Astrocyte of the hippocampus (primary cell): ENCODE results near the gene METTL9.
"Not testable (repeated sequence)": the region's sequence is repeated elsewhere in the genome, so short reads cannot be mapped to it uniquely, and the experiment has no call there.

ENCODE experiments used
- DNase-seq: peaks from one replicate; pipeline ENCODE4 v3.0.0; 2011; ENCODE audit warnings: low read depth, low spot score

The METTL9 gene

DNA sequence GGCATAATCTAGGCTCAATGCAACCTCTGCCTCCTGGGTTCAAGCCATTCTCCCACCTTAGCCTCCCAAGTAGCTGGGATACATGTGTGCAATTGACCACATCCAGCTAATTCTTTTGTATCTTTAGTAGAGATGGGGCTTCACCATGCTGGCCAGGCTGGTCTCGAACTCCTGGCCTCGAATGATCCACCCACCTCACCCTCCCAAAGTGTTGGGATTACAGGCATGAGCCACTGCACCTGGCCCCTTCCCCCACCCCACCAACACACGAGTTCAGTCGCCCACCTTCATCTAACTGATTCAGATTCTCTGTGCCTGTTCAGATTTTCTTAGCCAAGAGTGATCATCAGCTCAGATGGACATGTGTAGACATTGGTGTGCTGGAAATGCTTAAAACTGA lies 25.0 kb upstream of the METTL9 start:
- DNase-seq, result no peak

DNA sequence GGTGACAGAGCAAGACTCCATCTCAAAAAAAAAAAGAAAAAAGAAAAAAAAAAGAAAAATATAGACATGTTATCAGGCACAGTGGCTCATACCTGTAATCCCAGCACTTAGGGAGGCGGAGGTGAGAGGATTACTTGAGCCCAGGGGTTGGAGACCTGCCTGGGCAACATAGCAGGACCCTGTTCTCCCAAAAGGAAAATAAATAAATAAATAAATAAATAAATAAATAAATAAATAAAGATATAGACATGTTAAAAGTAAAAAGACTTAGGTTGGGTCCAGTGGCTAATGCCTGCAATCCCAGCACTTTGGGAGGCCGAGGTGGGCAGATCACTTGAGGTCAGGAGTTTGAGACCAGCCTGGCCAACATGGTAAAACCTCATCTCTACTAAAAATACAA lies 23.1 kb upstream of the METTL9 start:
- not testable (repeated sequence) for DNase-seq

GRCh38 chr16:21577487-21577886 lies 21.9 kb upstream of the METTL9 start:
- not testable (repeated sequence) for DNase-seq

DNA sequence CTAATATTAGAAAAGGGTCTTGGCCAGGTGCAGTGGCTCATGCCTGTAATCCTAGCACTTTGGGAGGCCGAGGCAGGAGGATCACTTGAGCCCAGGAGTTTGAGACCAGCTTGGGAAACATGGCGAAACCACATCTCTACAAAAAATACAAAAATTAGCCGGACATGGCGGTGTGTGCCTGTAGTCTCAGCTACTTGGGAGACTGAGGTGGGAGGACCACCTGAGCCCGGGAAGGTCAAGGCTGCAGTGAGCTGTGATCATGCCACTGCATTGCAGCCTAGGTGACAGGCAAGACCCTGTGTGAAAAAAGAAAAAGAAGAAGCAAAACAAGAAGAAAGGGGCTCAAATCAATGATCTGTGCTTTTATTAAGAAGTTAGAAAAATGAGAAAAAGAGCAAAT lies 21.1 kb upstream of the METTL9 start:
- not testable (repeated sequence) for DNase-seq

GRCh38 chr16:21580131-21580530 lies 19.2 kb upstream of the METTL9 start:
- not testable (repeated sequence) for DNase-seq

DNA sequence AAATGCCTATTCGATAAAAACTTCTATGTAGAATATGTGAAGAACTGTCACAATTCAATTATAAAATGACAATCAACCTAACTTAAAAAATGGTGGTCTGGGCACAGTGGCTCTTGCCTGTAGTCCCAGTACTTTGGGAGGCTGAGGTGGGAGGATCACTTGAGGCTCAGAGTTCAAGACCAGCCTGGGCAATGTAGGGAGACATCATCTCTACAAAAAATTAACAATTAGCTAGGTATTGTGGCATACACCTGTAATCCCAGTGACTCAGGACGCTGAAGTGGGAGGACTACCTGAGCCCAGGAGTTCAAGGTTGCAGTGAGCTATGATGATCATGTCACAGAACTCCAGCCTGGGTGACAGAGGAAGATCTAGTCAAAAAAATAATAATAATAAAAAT lies 18.6 kb upstream of the METTL9 start:
- DNase-seq, result no peak

- DNase-seq, result no peak
Observed at GRCh38 chr16:21584817-21585216, 14.6 kb upstream of the METTL9 start.

DNA sequence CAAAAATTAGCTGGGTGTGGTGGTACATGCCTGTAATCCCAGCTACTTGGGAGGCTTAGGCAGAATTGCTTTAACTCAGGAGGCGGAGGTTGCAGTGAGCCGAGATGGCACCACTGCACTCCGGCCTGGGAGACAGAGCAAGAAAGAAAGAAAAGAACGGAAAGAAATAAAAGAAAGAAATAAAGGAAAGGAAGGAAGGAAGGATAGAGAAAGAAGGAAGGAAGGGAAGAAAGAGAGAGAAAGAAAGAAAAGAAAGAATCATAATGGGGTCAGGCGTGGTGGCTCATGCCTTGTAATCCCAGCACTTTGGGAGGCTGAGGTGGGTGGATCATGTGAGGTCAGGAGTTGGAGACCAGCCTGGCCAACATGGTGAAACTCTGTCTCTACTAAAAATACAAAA lies 10.8 kb upstream of the METTL9 start:
- DNase-seq, result not testable (repeated sequence)

GRCh38 chr16:21589551-21589950 lies 9.8 kb upstream of the METTL9 start:
- DNase-seq, result no peak

DNA sequence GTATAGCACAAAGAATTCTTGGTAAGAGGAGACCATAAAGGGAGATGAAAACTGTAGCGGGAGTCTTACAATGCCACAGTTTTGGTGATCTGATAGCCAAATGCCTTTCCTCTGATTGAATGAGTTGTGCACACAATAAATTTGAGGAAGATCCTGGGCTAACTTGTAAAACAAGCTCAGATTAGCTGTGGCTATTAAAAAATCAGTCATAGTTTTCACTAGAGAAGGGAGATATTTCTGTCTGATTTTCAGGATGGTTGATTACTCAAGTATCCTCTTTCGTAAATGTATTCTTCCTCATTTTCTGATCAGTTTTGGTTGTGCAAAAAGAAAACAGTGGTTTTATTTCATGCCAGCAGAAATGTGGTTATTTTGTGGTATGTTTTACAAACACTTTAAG lies 9.1 kb upstream of the METTL9 start:
- no peak for DNase-seq

- no peak for DNase-seq
Observed at GRCh38 chr16:21590796-21591195, 8.6 kb upstream of the METTL9 start.

DNA sequence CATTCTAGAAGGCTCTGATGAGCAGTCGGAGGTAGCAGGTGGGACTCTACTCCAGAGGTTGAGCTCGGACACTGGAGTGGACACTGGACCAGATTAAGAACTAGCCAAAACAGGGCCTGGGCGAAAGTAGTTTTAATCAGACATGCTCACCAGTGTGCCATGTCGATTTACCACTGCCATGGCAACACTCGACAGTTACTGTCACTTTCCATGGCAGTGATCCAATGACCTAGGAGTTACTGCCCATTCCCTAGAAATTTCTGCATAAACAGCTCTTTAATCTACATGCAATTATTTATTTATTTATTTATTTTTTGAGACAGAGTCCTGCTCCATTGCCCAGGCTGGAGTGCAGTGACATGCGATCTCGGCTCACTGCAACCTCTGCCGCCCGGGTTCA lies 7.2 kb upstream of the METTL9 start:
- DNase-seq, result no peak

DNA sequence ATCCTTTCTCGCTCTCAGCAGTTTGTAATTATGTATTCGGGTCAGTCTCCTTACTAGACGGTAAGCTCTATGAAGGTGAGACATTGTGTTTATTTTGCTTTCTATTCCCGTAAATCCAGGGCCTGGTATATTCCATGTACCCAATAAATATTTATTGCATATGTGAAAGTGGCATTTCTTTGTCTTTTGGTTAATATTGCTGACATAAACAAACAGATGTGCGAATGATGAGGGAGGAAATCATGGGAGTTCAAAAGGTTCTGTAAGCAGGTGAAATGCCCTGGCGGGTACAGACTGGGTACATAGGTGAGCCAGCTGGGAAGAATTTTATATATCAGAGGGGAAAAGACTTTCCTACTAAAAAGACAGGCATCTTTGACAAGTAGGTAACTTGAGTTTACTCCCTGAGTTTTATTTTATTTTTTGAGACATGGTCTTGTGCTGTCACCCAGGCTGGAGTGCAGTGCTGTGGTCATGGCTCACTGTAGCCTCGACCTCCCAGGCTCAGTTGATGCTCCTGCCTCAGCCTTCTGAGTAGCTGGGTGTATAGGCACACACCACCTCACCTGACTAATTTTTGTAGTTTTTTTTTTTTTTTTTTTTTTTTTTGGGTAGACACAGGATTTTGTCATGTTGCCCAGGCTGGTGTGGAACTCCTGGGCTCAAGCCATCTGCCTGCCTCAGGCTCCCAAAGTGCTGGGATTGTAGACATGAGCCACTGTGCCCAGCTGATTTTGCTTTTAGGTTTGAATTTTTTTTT lies 5.7 kb upstream of the METTL9 start:
- DNase-seq, result no peak

DNA sequence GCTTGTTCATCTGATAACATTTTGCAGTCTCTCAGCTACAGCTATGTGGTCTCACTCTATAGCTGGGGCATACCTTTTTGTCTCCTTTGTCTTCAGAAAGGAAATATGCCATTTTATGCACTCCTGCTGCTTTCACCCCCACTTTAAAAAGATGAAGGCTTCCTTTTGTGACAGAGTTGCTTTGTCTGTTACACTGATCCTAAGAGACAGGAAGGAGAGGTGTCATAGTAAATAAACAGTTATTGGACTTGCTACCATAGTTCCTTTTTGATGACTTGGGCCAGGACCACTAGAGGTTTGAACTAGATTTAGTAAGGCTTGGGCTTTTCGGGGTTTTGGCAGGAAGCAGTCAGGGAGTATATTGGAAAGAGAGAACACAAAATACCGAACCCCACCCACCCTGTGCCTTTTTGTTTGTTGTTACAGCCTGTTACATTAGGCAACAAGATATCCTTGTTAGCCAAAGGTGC lies 1.8 kb upstream of the METTL9 start:
- DNase-seq, result no peak

DNA sequence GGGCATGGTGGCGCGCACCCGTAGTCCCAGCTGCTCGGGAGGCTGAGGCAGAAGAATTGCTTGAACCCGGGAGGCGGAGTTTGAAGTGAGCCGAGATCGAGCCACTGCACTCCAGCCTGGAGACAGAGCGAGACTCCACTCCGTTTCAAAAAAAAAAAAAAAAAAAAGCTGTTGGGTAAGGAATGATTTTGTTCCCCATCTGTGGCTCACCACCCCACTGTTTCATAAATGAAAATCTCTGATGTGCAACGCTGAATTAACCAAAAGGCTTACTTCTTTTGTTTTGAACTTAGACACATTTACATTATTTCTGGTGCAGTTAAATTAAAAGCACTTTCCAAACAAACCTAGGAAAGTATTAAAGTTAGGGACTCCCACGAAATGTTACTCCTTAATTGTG lies 1.2 kb upstream of the METTL9 start:
- DNase-seq, result no peak

GRCh38 chr16:21598701-21599121 lies 666 bp upstream of the METTL9 start:
- DNase-seq, result peak; percentile 27

GRCh38 chr16:21600031-21600773 lies 825 bp downstream of the METTL9 start:
- peak; percentile 46 for DNase-seq

GRCh38 chr16:21602785-21603184 lies 3.4 kb downstream of the METTL9 start:
- DNase-seq, result no peak

GRCh38 chr16:21603928-21604327 lies 4.6 kb downstream of the METTL9 start:
- peak; percentile 43 for DNase-seq

DNA sequence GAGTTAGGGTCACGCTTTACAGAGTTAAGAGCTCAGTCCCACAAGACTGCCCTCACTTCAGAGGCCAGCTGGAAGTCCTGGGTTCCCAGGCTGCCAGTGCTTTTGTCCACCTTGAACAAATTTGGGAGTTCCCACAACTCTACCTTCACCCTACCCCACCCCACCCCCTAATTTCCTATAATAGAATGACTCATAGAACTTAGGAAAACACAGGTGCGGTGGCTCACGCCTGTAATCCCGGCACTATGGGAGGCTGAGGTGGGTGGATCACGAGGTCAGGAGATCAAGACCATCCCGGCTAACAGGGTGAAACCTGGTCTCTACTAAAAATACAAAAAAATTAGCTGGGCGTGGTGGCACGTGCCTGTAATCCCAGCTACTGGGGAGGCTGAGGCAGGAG lies 6.5 kb downstream of the METTL9 start:
- DNase-seq, result not testable (repeated sequence)

DNA sequence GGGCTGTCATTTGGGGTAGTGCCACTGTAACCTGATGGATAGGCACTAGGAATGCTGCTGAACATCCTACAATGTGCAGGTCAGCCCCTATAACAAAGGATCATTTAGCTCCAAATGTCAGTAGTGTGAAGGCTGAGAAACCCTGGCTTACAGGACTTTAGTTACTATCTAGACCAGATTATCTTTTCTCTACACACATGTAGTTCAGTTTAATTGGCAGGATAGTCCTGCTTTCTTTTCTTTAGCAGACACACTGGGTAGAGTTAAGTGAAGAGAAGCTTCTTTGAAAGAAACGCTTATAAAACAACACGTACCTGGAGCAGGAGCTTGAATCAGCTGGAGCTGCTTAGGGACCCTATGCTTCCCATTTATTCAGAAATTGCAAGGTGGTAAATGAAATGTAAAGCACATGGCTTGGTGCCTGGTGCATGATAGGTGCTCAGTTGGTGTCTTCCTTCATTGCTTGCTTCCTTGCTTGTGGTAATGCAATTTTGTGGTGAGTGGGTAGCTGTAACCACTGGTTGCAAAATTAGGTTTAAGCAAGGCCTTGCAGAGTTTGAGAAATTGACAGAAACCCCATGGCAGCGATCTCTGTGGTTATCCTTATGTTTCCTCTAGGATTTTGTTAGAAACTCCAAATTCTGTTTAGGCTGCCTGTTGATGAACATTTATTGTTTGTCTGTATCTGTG lies 9.4 kb downstream of the METTL9 start:
- DNase-seq, result no peak

- DNase-seq, result no peak
Observed at GRCh38 chr16:21610006-21610544, 10.7 kb downstream of the METTL9 start.
